Measurements from ENCODE around the gene STK11IP.
A peak's percentile ranks its signal among the peaks of the same experiment; 100 is the strongest.
"Not testable (repeated sequence)": the region's sequence is repeated elsewhere in the genome, so short reads cannot be mapped to it uniquely, and the experiment has no call there.

The STK11IP gene

DNA sequence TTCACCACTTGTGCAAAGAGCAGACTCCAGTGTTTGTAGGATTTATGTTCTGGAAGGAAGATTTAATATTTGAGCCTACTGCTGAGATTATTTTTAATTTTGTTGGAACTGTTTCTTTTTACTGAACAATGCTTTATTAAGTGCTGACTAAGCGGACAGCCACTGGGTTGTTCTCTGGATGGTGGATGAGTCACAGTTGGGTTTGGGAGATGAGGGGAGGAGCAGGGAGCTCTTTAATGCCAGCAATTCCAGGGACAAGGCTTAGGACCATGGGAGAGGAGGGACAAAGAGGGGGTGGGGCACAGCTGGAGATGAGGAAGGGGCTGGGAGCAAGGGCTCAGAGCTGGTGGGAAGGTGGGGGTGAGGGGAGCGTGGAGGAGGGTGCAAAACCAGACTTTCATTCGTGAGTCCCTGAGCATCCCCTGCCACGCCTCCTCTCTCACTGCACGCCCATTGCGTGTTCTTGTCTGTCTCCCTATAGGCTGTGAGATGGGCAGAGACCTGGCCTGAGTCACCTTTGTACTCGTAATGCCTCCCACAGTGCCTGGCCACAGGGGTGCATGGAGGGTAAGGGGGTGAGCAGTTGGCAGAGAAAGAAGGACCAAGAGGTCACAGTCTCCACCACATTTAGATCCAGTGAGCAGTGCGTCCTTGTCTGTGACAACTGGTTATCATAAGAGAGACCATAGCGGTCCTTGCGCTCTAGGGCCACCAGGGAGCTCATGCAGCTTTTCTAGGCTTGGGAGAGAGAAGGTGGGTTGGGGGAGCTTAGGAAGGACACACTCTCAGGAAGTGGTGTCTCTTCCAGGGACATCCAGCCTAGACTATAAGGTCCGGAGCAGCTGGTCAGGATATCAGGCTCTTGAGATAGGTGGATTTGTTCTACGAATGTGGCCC lies 48.2 kb downstream of the STK11IP start:
- no peak for DNase-seq (ENCODE audit: low read depth in 1 of 2, low spot score in 1 of 2)
- TF ChIP-seq JUND (IDR thresholded peaks at IDR 0.05; ENCODE audit: low read depth) = no peak
- in situ Hi-C loops (cut with HindIII; ENCODE audit: low pct_unique_long_range_greater_than_20kb, low sequenced_read_pairs) = no loop called here

DNA sequence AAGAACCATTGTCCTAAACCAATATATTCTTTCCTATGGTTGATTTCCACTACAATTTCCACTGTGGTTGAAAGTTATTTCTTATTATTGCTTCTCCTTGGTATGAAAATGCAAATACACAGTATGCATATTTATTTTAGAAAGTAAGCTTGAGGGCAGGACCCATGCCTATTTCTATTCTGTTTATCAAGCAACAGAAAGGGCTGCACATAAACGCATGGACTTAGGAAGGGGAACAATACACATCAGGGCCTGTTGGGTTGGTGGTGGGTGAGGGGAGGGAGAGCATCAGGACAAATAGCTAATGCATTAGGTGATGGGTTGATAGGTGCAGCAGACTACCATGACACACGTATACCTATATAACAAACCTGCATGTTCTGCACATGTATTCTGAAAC lies 50.5 kb downstream of the STK11IP start:
- in situ Hi-C loops (cut with HindIII; ENCODE audit: low pct_unique_long_range_greater_than_20kb, low sequenced_read_pairs) = no loop called here
- no peak for DNase-seq (ENCODE audit: low read depth in 1 of 2, low spot score in 1 of 2)
- TF ChIP-seq JUND (IDR thresholded peaks at IDR 0.05; ENCODE audit: low read depth) = no peak

DNA sequence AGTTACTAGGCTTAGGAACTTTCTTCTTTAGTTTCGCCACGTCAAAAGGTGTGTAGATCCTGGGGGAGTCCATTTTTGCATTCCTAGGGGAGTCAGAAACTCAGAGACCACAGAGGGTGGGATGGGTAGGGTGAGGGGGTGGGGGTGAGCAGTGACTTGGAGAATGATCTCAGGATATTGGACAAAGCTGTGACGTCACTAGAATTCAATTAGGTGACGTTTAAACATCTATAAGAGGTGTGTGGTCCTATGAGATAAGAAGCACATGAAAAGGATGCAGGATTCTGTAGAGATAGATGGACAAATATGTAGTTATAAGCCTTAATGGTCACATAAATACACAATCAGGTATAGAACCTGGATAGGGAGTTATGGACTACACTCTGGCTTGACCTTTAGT lies 51.3 kb downstream of the STK11IP start:
- no peak for TF ChIP-seq JUND (IDR thresholded peaks at IDR 0.05; ENCODE audit: low read depth)
- no peak for DNase-seq (ENCODE audit: low read depth in 1 of 2, low spot score in 1 of 2)
- in situ Hi-C loops (cut with HindIII; ENCODE audit: low pct_unique_long_range_greater_than_20kb, low sequenced_read_pairs) = no loop called here

DNA sequence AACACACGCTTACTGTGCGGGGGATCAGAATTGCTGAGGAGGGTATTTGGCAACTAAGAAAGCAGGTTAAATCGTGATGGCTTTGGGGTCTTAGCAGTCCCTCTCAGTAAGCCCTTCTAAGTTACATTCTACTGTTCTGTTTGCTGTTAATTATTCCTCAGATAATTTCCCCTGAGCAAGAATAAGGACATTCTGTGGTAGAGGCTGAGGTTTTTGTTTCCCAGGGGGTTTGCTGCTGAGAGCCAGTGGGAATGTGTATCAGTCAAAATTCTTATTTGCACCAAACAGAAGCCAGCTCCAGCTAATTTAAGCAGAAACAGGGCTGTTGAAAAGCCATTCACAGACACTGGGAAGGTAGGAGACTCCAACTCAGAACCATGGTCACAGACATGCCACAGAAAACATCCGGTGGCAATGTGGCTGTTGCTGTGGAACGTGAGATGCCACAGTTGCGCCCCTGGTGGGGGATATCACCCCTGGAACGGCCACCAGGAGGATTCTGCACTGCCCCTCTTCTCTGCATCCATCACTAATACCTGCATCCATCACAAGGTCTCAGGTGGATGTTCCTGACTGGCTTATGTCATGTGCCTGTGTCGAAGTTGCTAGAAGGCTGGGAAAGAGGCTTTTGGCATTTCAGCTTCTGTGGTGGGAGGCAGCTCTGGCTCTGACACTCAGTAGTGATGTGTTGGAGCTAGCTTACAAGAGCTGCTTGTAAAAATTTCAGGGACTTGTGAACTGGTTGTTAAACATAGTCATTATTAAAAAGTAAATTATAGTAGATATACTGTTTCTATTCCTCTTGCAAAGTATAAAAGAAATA lies 53.0 kb downstream of the STK11IP start:
- in situ Hi-C loops (cut with HindIII; ENCODE audit: low pct_unique_long_range_greater_than_20kb, low sequenced_read_pairs) = no loop called here
- TF ChIP-seq JUND (IDR thresholded peaks at IDR 0.05; ENCODE audit: low read depth) = no peak
- no peak for DNase-seq (ENCODE audit: low read depth in 1 of 2, low spot score in 1 of 2)

DNA sequence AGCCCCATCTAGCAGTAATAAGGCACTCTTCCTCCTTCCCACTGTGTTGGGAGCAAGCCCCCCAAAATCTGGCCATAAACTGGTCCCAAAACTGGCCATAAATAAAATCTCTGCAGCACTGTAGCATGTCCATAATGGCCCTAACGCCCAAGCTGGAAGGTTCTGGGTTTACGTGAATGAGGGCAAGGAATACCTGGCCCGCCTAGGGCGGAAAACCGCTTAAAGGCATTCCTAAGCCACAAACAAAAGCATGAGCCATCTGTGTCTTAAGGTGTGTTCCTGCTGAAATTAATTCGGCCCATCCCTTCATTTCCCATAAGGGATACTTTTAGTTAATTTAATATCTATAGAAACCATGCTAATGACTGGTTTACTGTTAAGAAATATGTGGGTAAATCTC lies 54.0 kb downstream of the STK11IP start:
- in situ Hi-C loops (cut with HindIII; ENCODE audit: low pct_unique_long_range_greater_than_20kb, low sequenced_read_pairs); DNase-seq (ENCODE audit: low read depth in 1 of 2, low spot score in 1 of 2): not testable (repeated sequence)

GRCh38 chr2:219656526-219656925 lies 58.9 kb downstream of the STK11IP start:
- TF ChIP-seq JUND (IDR thresholded peaks at IDR 0.05; ENCODE audit: low read depth) = no peak
- no peak for DNase-seq (ENCODE audit: low read depth in 1 of 2, low spot score in 1 of 2)
- in situ Hi-C loops (cut with HindIII; ENCODE audit: low pct_unique_long_range_greater_than_20kb, low sequenced_read_pairs) = no loop called here

- in situ Hi-C loops (cut with HindIII; ENCODE audit: low pct_unique_long_range_greater_than_20kb, low sequenced_read_pairs) = no loop called here
- no peak for DNase-seq (ENCODE audit: low read depth in 1 of 2, low spot score in 1 of 2)
- TF ChIP-seq JUND (IDR thresholded peaks at IDR 0.05; ENCODE audit: low read depth) = no peak
Observed at GRCh38 chr2:219658196-219658846, 60.7 kb downstream of the STK11IP start.

GRCh38 chr2:219658874-219659273 lies 61.2 kb downstream of the STK11IP start:
- DNase-seq (ENCODE audit: low read depth in 1 of 2, low spot score in 1 of 2) = no peak
- in situ Hi-C loops (cut with HindIII; ENCODE audit: low pct_unique_long_range_greater_than_20kb, low sequenced_read_pairs) = no loop called here
- TF ChIP-seq JUND (IDR thresholded peaks at IDR 0.05; ENCODE audit: low read depth) = no peak

DNA sequence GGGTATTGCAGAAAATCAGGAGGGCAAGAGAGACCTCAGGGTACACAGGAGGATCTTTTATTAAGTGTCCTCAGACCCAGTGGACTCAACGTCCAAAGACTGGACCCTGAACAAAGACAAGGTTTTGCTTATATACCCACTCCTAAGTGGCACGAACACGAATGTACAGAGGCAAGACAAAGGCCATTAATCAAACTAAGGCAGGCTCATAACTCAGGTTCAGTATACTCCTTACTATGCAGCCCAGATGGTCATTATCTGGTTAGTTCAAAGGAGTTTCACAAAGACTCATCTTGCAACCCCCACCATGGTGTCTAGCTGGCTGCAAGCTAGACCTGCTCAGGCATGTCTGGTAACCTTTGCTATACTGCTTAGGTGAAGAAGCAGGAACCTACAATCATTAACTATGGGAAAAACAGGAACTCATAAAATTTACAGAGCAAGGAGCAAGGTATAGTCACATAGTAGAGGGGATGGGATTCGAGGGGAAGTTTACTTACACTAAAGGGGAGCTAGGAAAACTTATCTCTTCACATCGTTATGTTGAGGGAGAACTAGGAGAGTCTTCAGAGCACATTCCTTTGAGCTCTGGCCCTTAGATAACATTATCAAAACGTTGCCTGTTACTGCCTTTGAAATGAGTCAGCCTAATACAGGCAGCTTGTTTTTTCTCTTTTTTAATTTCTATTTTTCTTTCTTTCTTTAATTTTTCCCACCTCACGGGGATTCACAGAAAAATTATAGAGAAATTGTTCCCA lies 63.7 kb downstream of the STK11IP start:
- in situ Hi-C loops (cut with HindIII; ENCODE audit: low pct_unique_long_range_greater_than_20kb, low sequenced_read_pairs) = no loop called here
- no peak for DNase-seq (ENCODE audit: low read depth in 1 of 2, low spot score in 1 of 2)
- no peak for TF ChIP-seq JUND (IDR thresholded peaks at IDR 0.05; ENCODE audit: low read depth)

- DNase-seq (ENCODE audit: low read depth in 1 of 2, low spot score in 1 of 2) = no peak
- in situ Hi-C loops (cut with HindIII; ENCODE audit: low pct_unique_long_range_greater_than_20kb, low sequenced_read_pairs) = no loop called here
- TF ChIP-seq JUND (IDR thresholded peaks at IDR 0.05; ENCODE audit: low read depth) = no peak
Observed at GRCh38 chr2:219661955-219662395, 64.3 kb downstream of the STK11IP start.

GRCh38 chr2:219662566-219662965 lies 64.9 kb downstream of the STK11IP start:
- peak in 1 of 2 experiments; percentile 68 for DNase-seq (ENCODE audit: low read depth in 1 of 2, low spot score in 1 of 2)
- TF ChIP-seq JUND (IDR thresholded peaks at IDR 0.05; ENCODE audit: low read depth) = no peak
- in situ Hi-C loops (cut with HindIII; ENCODE audit: low pct_unique_long_range_greater_than_20kb, low sequenced_read_pairs) = no loop called here
